IPS-11a (cell line): ENCODE measurements around the gene HIVEP3.

Experiments used
- H3K4me3 ChIP-seq: one replicate; pipeline ENCODE4 v1.5.1; 2013; ENCODE audit warnings: low read depth, low read length, control low read depth

The HIVEP3 gene

DNA sequence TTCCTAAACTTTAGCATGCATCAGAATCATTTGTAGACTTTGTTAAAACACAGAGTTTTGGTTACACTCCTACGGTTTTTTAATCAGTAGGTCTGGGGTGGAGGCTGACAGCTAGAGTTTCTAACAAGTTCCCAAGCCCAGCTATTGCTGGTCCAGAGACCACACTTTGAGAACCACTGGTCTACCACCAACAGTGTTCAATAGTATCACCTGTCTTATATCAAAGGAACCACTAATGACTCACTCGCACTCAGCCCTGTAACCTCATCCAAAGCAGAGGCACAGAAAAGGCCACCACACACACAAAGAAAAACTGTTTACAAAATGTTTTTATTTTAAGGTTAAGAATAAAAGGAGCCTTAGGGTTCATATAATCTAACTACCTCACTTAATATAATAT lies 68.7 kb downstream of the HIVEP3 start:
- no peak overlapping the region for H3K4me3 ChIP-seq

- H3K4me3 ChIP-seq: no peak overlapping the region
Observed at GRCh38 chr1:41849211-41849759, 69.4 kb downstream of the HIVEP3 start.

GRCh38 chr1:41848216-41848952 lies 70.3 kb downstream of the HIVEP3 start:
- H3K4me3 ChIP-seq: no peak overlapping the region

- no peak overlapping the region for H3K4me3 ChIP-seq
Observed at GRCh38 chr1:41847733-41848132, 71.0 kb downstream of the HIVEP3 start.

DNA sequence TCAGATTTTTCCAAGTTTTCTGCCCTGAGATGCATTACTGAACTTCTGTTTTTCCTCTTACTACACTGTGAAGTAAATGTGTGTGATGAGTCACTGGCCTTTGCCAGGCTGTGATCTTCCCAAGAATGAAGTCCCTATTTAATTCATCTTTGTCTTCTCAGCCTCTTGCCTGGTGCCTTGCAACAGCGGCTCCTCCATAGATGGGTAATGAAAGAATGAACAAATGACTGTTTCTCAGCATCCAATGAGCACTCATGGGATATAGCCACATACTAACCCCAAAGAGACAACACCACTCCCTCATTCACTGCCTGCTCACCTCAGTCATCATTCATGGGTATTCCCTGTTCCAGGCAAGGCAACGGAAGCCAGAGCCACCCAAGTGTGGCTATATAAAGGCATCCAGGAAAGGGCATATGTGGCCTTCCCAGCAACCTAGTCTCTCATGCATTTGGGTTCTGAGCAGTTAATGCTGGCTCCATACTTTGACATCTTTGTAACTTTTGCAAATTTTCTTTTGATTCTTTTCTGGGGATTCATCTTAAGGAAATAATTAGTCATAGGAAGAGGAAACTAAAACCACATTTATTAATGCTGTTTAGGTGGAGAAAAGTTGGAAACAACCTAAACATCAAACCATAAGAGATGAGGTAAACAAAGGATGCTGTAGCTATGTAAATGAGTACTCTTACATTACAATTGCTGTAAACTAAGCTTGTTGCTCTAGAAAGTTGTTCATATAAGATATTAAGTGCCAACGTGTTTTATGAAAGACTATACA lies 71.9 kb downstream of the HIVEP3 start:
- no peak overlapping the region for H3K4me3 ChIP-seq

- no peak overlapping the region for H3K4me3 ChIP-seq
Observed at GRCh38 chr1:41844781-41845272, 73.9 kb downstream of the HIVEP3 start.

DNA sequence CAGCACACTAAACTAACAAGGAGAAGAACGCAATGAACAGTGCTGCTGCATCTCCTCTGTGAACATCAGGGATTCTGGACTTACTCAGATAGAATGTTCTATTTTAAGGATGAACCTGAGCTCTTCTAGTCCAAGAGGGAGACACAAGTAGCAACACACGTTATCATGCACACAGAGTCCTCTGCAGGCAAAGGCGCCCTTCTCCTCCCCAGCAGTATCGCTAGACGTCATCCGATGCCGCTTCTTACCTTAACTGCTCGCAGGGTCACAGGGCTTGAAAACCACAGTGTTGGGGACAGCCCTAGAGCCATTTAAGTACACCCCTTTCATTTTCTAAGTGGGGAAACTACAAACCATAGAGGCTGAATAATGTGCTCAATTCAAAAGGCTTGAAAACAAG lies 74.5 kb downstream of the HIVEP3 start:
- H3K4me3 ChIP-seq: no peak overlapping the region

DNA sequence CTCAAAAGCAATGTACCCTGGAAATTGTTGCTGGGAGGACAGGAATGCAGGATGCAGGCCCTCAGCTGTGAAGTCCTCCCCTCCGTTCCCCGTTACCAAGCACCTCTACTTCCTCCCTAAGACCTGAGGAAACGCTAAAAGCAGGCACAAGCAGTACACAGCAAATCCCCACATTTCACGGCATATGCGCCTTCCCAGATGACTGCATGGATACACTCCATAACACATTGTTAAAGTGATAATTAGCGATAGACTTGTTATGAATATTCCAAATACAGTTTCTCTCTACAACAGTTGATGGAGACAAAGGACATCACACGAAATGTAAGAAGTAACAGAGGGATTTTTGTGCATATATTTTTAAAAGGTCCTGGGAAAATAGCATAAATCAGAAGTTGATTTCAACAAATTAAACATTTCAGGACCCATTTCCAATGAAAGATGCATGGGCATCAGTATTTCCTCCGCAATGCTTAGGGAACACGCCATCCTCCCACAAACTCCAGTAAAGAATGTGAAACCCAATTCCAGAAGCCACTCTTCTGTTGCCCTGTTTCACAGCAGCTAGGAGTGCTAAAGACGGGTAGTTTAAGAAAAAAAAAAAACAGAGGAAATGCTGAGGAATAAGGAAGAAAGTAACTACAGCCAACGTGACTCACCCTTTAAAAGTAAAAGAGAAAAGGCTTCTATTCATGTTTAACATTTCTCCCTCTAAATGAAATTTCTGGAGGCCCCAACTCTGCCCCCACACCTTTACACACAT lies 75.5 kb downstream of the HIVEP3 start:
- no peak overlapping the region for H3K4me3 ChIP-seq

- H3K4me3 ChIP-seq: no peak overlapping the region
Observed at GRCh38 chr1:41842326-41842725, 76.4 kb downstream of the HIVEP3 start.

- H3K4me3 ChIP-seq: no peak overlapping the region
Observed at GRCh38 chr1:41840592-41841246, 78.0 kb downstream of the HIVEP3 start.

DNA sequence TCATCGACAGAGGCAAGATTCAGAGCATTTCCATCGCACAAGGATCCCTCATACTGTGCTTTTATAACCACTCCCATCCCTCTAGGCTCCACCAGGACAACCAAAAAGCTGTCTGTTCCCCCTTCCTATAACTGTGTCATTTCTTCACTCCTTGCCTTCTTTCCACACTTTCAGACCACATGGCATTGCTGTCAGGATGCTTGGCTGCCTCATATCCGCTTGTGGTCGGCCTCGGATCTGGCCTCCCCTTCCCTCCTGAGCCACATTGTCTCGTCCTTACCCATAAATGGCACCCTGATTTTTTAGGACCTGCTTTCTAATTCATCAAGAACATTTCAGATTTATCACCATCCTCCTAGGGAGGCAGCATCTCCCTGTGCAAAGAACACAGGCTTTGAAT lies 80.5 kb downstream of the HIVEP3 start:
- no peak overlapping the region for H3K4me3 ChIP-seq

DNA sequence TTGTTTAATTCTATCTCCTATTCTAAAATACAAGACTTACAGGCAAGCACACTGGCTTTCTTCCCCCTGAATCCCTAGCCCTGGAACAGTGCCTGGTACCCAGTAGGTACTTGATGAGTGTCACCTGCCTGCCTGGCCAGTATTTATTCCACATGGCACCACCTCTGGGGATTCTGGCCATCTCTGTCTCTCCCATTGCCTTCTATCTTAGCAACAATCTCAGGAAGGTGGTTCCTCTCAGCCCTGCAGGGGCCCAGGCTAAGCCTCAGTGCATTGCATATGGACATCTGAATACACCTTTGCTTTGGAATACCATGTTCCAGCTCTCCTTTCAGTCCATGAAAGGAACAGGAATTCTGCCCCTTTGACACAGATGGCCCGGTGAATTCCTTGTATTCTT lies 81.0 kb downstream of the HIVEP3 start:
- no peak overlapping the region for H3K4me3 ChIP-seq

DNA sequence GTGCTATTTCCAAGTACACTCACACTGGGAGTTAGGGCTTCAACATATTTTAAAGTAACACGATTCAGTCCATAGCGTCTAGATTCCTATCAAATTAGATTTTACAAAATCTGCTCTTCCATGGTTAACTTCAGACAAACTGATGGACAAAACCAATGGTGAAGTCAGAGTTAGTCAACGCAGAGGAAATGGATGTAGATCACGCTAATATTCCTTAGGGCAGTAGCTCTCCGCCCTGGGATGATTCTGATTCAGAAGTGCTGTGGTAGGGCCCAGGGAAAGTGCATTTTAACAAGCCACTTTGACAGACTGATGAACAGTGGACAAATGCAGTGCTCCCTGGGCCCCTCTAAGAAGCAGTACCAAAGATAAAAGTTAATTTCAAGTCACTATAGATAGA lies 83.2 kb downstream of the HIVEP3 start:
- no peak overlapping the region for H3K4me3 ChIP-seq

GRCh38 chr1:41833519-41834000 lies 85.2 kb downstream of the HIVEP3 start:
- H3K4me3 ChIP-seq: no peak overlapping the region

DNA sequence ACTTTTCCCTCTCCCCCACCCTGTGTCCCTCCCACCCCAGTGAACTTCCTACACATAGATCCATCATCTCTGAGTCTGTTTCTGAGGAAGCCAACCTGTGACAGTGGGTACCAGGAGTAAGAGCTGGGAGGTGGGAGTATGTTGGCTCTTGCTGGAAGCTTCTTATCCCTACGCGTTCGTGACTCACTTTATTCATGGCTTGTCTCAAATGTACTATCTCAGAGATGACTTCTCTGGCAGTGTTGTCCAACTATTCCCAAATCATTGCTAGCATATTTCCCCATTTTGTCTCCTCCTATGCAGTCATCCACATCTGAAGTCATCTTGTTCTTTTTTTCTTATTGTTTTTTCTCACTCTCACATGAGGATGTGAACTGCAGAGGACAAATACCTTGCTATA lies 88.0 kb downstream of the HIVEP3 start:
- H3K4me3 ChIP-seq: no peak overlapping the region

- H3K4me3 ChIP-seq: no peak overlapping the region
Observed at GRCh38 chr1:41827991-41828570, 90.6 kb downstream of the HIVEP3 start.

DNA sequence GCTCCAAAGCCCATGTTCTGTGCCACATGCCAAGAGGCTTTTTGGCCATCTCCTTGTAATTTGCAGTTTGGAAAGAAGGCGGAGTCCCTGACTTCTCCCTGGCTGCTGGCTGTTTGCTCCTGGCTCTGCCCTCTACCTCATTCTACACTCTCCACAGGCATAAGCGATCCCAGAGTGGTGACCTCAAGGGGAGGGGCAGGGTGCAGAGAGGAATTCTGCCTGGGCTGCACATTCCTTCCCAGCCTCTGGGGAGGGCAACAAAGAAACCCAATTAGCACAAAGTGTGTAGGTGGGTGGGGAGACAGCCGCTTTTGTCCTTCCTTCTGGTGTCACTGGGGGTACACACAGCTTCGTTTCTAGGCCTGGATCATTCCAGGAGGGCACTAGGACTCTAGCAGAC lies 95.3 kb downstream of the HIVEP3 start:
- no peak overlapping the region for H3K4me3 ChIP-seq

DNA sequence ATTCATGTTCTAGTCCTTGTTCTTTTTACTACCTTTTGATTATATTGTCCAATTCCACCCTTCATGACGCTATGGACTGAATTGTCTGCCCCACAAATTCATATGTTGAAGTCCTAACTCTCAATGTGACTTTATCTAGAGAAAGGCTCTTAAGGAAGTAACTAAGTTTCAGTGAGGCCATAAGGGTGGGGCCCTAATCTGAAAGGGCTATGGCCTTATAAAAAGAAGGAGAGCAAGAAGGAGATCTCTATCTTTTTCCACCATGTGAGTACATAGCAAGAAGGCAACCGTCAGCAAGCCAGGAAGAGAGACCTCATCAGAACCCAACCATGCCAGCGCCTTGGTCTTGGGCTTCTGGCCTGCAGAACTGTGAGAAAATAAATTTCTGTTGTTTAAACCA lies 95.9 kb downstream of the HIVEP3 start:
- H3K4me3 ChIP-seq: no peak overlapping the region

- no peak overlapping the region for H3K4me3 ChIP-seq
Observed at GRCh38 chr1:41819843-41820242, 98.9 kb downstream of the HIVEP3 start.

- no peak overlapping the region for H3K4me3 ChIP-seq
Observed at GRCh38 chr1:41819069-41819468, 99.7 kb downstream of the HIVEP3 start.
